GM21825 (cell line): ENCODE measurements around the gene HTR3B.
"Not testable (repeated sequence)": the region's sequence is repeated elsewhere in the genome, so short reads cannot be mapped to it uniquely, and the experiment has no call there.

Source experiments
- ATAC-seq: cut with Tn5 transposase; IDR thresholded peaks from one replicate; pipeline ENCODE4 v1.9.1; 2021; ENCODE audit warnings: mild to moderate bottlenecking, moderate library complexity; ENCODE audit not compliant: unreplicated experiment

Gene HTR3B

GRCh38 chr11:113942256-113942655, 37.7 kb downstream of the HTR3B start:
- no peak for ATAC-seq

- ATAC-seq, result not testable (repeated sequence)
Measured at GRCh38 chr11:113946162-113946561, 41.6 kb downstream of the HTR3B start.

GRCh38 chr11:113947994-113948393, 43.4 kb downstream of the HTR3B start:
- ATAC-seq, result no peak

DNA sequence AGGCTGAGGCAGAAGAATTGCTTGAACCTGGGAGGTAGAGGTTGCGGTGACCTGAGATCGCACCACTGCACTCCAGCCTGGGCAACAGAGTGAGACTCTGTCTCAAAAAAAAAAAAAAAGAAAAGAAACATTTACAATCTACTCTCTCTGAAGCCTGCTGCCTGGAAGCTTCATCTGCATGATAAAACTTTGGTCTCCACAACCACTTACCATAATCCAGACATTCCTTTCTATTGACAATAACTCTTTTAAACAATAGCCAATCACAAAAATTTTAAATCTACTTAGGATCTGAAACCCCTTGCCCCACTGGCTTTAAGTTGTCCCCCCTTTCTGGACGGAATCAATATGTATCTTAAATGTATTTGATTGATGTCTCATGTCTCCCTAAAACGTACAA, 45.3 kb downstream of the HTR3B start:
- ATAC-seq, result no peak

- no peak for ATAC-seq
Measured at GRCh38 chr11:113951537-113951936, 46.9 kb downstream of the HTR3B start.

DNA sequence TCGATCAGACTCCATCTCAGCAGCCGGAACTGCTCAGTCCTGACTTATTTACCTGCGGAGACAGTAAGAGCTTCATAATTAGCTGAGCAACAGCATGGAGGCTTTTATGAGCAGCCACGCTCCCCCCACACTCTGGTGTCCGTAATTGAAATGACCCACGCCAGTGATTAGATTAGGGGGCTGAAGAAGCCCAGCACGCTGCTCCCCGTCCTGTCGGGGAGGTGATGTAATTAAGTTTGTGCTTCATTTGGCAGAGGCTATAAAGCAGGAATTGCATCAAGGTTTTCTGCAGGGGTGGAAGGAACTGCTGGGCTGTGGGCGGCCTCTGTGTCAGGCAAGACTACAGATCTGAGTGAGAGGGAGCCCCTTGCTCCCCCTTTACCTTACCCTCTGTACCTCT, 47.5 kb downstream of the HTR3B start:
- ATAC-seq, result no peak

GRCh38 chr11:113952588-113952987, 48.0 kb downstream of the HTR3B start:
- ATAC-seq, result no peak

- ATAC-seq, result no peak
Measured at GRCh38 chr11:113954235-113954634, 49.6 kb downstream of the HTR3B start.

DNA sequence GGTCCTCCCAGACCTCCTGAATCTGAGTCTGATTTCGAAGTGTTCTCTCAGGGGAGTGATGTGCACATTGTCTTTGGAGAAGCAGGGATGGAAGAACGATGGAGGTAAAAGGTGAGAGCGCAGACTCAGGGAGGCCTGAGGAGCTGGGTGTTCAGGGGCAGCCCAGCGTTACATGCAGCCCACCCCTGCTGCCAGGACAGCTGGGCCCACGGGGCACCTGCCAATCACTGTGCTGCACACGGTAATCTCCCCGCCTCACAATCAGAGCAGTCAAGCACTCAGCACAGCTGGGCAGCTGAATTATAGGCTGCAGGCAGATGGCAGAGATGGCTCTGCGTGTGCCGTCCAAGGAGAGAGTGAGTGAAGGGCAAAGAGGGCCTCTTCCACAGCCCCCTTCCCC, 52.4 kb downstream of the HTR3B start:
- ATAC-seq, result no peak

- ATAC-seq, result no peak
Measured at GRCh38 chr11:113960702-113961330, 56.2 kb downstream of the HTR3B start.

DNA sequence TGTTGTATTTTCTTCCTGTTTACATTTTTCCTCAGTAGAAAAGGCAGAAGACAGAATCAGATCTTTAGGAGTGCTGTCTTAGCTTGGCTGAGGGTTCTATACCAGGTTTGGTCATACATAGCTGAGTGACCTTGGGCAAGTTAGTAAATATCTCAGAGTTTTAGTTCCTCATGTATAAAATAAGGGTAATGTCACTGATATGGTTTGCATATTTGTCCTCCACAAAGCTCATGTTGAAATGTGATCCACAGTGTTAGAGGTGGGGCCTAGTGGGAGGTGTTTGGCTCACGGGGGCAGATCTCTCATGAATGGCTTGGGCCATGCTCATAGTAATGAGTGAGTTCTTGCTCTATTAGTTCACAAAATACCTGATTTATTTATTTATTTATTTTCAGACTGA, 62.8 kb downstream of the HTR3B start:
- no peak for ATAC-seq

- no peak for ATAC-seq
Measured at GRCh38 chr11:113971506-113972195, 67.1 kb downstream of the HTR3B start.

DNA sequence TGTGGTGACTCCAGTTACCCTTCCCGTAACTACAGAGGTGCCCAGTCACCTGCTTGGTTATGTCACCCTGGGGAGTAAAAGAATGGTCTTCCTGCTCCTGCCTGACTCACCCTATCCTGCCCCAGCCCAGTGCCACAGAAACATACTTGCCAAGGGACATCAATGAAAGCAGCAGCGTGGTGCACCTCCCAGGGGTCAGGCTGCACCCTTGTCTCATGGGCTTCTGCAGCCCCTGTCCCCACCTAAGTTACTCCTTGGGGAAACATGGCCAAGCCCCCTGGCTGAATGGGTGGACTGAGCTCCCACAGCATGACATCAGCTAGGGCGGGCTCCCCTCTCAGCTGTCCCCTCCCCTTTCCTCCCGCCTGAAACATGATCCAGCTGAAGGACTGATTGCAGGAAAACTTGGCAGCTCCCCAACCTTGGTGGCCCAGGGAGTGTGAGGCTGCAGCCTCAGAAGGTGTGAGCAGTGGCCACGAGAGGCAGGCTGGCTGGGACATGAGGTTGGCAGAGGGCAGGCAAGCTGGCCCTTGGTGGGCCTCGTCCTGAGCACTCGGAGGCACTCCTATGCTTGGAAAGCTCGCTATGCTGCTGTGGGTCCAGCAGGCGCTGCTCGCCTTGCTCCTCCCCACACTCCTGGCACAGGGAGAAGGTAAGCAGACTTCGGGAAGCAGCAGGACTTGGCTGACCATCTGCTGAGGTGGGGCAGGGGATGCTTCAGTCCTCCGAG, 70.3 kb downstream of the HTR3B start, which contains the start of gene HTR3A:
TSS of gene HTR3A (plus strand) at position 368 of the 730 bp plus-strand sequence. CDS start at position 586, 218 bp downstream.
- ATAC-seq, result no peak

DNA sequence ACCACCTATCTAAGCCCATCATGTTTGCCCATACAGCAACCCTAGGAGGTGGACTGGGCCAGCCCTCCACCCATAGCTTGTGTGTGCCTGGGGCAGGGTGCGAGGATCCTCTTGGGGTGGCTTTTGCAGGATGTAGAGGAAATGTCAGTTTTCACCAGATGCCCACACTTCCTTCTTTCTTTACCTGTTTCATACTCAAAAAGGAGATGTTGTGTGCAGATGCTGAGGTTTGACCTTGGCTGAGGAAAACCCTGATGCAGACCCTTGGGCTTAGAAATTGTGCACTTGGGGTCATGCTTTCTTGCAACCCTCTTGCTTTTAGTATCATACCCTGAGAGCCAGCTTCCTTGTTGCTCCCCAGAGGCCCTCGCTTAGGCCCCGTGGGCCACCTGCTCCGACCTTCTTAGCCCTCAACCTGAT, 72.5 kb downstream of the HTR3B start:
- no peak for ATAC-seq

GRCh38 chr11:113977701-113978100, 73.1 kb downstream of the HTR3B start:
- no peak for ATAC-seq

DNA sequence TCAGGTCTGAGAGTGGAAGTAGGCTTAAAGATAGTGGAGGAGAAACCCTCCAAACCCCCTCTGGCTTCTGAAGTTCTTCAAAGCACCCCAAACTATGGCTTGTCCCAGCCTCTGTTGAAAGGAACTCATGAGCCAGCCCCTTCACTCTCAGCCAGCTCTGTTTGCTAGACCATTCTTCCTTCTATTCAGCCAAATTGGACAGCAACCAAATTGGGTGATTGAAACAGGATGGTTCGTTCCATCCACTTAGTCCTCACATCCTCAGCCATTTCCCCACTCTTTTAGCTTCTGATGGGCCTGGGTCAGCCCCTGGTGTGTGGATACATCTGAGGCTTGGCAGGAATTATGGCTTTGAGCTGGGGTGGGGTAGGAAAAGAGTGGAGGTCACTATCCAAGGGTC, 74.8 kb downstream of the HTR3B start:
- no peak for ATAC-seq

GRCh38 chr11:113980785-113981184, 76.2 kb downstream of the HTR3B start:
- ATAC-seq, result no peak

DNA sequence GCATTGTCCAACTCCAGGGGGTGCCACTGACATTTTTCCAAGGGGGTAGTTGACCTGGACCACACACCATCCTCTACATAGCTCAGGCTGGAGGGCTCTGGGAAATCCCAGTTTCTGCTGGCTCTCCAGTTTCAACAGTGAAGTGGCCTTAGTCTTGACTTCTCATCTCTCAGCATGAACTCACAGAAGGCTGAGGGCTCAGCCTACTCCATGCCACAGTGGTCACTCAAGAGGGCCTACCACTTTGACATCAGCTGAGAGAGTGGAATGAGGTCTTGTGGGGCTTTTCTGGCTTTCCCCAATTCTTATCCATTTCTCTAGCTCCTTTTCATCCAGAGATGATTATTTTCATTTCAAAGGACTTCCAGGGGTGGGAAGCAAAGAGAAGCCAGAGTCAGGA, 77.7 kb downstream of the HTR3B start:
- no peak for ATAC-seq

DNA sequence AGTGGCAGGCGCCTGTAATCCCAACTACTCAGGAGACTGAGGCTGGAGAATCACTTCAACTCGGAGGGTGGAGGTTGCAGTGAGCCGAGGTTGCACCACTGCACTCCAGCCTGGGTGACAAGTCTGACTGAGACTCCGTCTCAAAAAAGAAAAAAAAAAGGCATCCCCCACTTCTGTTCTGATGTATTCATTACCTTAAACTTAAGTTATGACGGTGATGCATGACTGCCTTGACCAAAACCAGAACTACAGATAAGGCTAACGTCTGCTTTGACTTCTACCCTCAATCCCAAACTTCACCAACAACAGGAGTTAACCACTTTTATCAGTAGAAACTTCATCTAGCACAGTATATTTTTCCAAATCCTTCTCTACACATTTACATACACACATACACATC, 80.2 kb downstream of the HTR3B start:
- no peak for ATAC-seq

GRCh38 chr11:113985906-113986305, 81.3 kb downstream of the HTR3B start:
- no peak for ATAC-seq

DNA sequence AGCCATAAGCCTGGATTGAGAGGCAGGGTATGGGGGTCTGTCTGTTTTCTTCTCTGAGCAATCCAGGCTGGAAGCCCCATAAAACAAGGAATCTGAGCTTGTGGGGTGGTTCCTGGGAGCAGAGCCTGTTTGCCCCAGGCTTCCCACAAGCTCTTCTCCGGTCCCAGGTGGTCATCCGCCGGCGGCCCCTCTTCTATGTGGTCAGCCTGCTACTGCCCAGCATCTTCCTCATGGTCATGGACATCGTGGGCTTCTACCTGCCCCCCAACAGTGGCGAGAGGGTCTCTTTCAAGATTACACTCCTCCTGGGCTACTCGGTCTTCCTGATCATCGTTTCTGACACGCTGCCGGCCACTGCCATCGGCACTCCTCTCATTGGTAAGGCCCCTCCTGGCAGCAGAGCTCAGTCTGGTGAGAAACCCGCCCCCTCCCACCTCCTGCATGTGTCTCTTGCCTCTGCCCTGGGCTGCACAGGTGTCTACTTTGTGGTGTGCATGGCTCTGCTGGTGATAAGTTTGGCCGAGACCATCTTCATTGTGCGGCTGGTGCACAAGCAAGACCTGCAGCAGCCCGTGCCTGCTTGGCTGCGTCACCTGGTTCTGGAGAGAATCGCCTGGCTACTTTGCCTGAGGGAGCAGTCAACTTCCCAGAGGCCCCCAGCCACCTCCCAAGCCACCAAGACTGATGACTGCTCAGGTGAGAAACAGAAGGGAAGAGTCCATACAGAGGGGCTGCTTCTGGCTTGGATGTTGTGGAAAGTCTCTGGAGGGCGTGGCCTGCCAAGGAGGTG, 82.0 kb downstream of the HTR3B start:
- no peak for ATAC-seq
